BJ (cell line): Measurements from ENCODE around the gene DHX30. TPM values are rescaled to one million over a fixed set of nuclear protein-coding genes. Genes with fewer than 3 reads are reported as not detected.

Experiments
- CTCF ChIA-PET: fragments of 350-600 bp; formaldehyde crosslinking; extraction: SDS; loops from one replicate; lab custom pipeline; 2021; ENCODE audit warnings: antibody characterized with exemption, inconsistent platforms; lab: Yijun Ruan, JAX
- POLR2A ChIA-PET: fragments of 300-600 bp; sonication (Branson Sonifier 250); formaldehyde crosslinking; extraction: SDS; loops from one replicate; lab custom pipeline; 2021; ENCODE audit warnings: antibody characterized with exemption; lab: Charles Lee
- DNase-seq: peaks from one replicate; pipeline ENCODE4 v3.0.0-alpha.2; 2011; ENCODE audit warnings: low read depth
- H3K27me3 ChIP-seq: 2 replicates; pipeline ENCODE4 v1.6.0; 2011; ENCODE audit warnings: low read length; ENCODE audit not compliant: control insufficient read depth, insufficient read depth
- H3K36me3 ChIP-seq: 2 replicates; pipeline ENCODE4 v1.5.1; 2011; ENCODE audit warnings: low read length; ENCODE audit not compliant: control insufficient read depth, insufficient read depth
- H3K4me3 ChIP-seq: 2 replicates; pipeline ENCODE4 v1.5.1; 2011; ENCODE audit warnings: low read depth, mild to moderate bottlenecking, control low read depth, low read length
- polyA plus RNA-seq: library from polyadenylated mRNA; depleted of rRNA; stranded (reverse); fragments of >200 nt; gene quantifications from 2 replicates; pipeline ENCODE4 v1.2.3, GENCODE V29; 2011
- TF ChIP-seq, protein P1 (sequence below): IDR thresholded peaks from 2 replicates; pipeline ENCODE4 v1.5.1; 2011; ENCODE audit warnings: low read depth, mild to moderate bottlenecking, control low read depth, inconsistent platforms, low read length, moderate library complexity; ENCODE audit not compliant: insufficient read depth

Gene DHX30
- polyA plus RNA-seq, 1 experiment = 53.4 TPM

- H3K36me3 ChIP-seq = no peaks in the 10 kb centered on the region
- ChIA-PET POLR2A (interaction anchor here (0.6 kb wide), 1 partner anchor 53 kb away, joined by 3 read pairs; no protein-coding TSS in a partner anchor), CTCF (interaction anchor here (2.9 kb wide), 1 partner anchor 259 kb away, joined by 10 read pairs; no protein-coding TSS in a partner anchor)
- H3K4me3 ChIP-seq = peak overlapping the region; percentile 83
- H3K27me3 ChIP-seq = no peaks in the 10 kb centered on the region
- TF ChIP-seq, protein P1, sequence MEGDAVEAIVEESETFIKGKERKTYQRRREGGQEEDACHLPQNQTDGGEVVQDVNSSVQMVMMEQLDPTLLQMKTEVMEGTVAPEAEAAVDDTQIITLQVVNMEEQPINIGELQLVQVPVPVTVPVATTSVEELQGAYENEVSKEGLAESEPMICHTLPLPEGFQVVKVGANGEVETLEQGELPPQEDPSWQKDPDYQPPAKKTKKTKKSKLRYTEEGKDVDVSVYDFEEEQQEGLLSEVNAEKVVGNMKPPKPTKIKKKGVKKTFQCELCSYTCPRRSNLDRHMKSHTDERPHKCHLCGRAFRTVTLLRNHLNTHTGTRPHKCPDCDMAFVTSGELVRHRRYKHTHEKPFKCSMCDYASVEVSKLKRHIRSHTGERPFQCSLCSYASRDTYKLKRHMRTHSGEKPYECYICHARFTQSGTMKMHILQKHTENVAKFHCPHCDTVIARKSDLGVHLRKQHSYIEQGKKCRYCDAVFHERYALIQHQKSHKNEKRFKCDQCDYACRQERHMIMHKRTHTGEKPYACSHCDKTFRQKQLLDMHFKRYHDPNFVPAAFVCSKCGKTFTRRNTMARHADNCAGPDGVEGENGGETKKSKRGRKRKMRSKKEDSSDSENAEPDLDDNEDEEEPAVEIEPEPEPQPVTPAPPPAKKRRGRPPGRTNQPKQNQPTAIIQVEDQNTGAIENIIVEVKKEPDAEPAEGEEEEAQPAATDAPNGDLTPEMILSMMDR = no peak
- DNase-seq = no peak
Observed at GRCh38 chr3:47780741-47781684, 21.9 kb upstream of the DHX30 start.

- H3K27me3 ChIP-seq = no peaks in the 10 kb centered on the region
- H3K36me3 ChIP-seq = no peaks in the 10 kb centered on the region
- peak within 1 kb of the TSS; percentile 83 for H3K4me3 ChIP-seq
- TF ChIP-seq, protein P1 = 0 out of 2 replicates have a peak, but pooled peaks have one; percentile 3
- peak; percentile 82 for DNase-seq
- ChIA-PET POLR2A (interaction anchor here (0.6 kb wide), 1 partner anchor 52 kb away, joined by 3 read pairs; no protein-coding TSS in a partner anchor), CTCF (interaction anchor here (2.9 kb wide), 1 partner anchor 260 kb away, joined by 10 read pairs; no protein-coding TSS in a partner anchor)
Observed at GRCh38 chr3:47781685-47782445, 21.1 kb upstream of the DHX30 start, which contains the start of gene SMARCC1. SMARCC1 (minus strand) TSS chr3:47781893; CDS start chr3:47781797, 96 bp downstream.

DNA sequence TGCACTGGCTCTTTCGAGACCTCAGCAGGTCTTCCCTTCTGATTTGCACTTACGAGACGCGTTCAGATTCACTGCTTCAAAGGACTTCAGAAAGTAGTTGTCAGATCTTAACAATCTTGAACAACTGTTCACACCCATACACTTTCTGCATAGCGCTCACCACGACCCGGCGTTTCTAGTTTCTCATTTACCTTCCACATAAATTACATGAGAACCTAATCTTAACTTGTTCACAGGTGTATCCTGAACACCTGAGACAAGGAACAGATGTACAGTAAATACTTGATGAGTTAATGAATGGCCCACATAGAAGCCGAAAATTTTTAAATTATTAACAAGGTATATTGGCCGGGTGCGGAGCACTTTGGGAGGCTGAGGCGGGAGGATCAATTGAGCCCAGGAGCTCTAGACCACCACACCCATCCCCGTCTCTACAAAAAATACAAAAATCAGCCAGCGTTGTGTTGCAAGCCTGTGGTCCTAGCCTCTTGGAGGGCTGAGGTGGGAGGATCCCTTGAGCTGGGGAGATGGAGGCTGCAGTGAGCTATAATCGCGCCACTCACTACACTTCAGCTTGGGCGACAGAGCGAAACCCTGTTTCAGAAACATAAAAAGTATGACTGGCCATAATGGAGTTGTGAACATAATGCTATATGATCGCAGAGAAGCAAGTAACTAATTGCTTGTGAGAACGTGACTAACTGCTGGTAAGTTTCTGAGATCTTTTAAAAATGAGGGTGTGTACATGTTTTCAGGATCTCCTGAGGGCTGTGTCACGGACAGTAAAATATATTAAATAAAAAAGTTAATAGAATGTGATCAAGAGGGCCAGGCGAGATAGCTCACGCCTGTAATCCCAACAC, 20.3 kb upstream of the DHX30 start:
- ChIA-PET CTCF (interaction anchor here (0.9 kb wide), 1 partner anchor 260 kb away, joined by 3 read pairs; no protein-coding TSS in a partner anchor), POLR2A (no interaction called here)
- DNase-seq = no peak
- Histone ChIP-seq H3K36me3 (no peaks in the 10 kb centered on the region), H3K4me3 (peak overlapping the region; percentile 83), H3K27me3 (no peaks in the 10 kb centered on the region)
- TF ChIP-seq, protein P1 = no peak

- no peak overlapping the region for H3K4me3 ChIP-seq
- ChIA-PET CTCF (interaction anchor here (0.9 to 1.5 kb wide), 2 partner anchors 261 to 262 kb away, joined by 3 to 8 read pairs; no protein-coding TSS in a partner anchor), POLR2A (no interaction called here)
- DNase-seq = no peak
- H3K27me3 ChIP-seq = no peaks in the 10 kb centered on the region
- TF ChIP-seq, protein P1 = no peak
- no peaks in the 10 kb centered on the region for H3K36me3 ChIP-seq
Observed at GRCh38 chr3:47783673-47784072, 19.3 kb upstream of the DHX30 start.
